A673 (cell line): ENCODE results near the gene ZSWIM3. TPM values are rescaled to one million over a fixed set of nuclear protein-coding genes. Genes with fewer than 3 reads are reported as not detected.

Experiments
- BruUV-seq: library from RNA; stranded (reverse); fragments of 400-500 nt; replicated peaks from 2 replicates; lab custom pipeline; 2021; lab: Mats Ljungman, UMichigan
- CTCF ChIA-PET: fragments of 300-600 bp; sonication (Branson Sonifier 250); formaldehyde crosslinking; loops from one replicate; lab custom pipeline; 2022; ENCODE audit warnings: antibody characterized with exemption; lab: Charles Lee
- POLR2A ChIA-PET: fragments of 300-600 bp; sonication (Branson Sonifier 250); formaldehyde crosslinking; loops from one replicate; lab custom pipeline; 2022; ENCODE audit warnings: antibody characterized with exemption; ENCODE audit not compliant: low non-redundant PET; lab: Charles Lee
- DNase-seq: peaks from one replicate; pipeline ENCODE4 v3.0.0-alpha.2; 2015; ENCODE audit warnings: low spot score
- H3K27ac ChIP-seq: fragments of 200-600 bp; sonication (generic); 2 replicates; pipeline ENCODE4 v1.5.1; 2016; ENCODE audit warnings: mixed run types, low read depth, mild to moderate bottlenecking, mixed read lengths, antibody characterized with exemption, low read length; ENCODE audit not compliant: poor library complexity, severe bottlenecking
- H3K27me3 ChIP-seq: fragments of 200-600 bp; sonication (generic); replicated peaks from 2 replicates; pipeline ENCODE4 v1.6.1; 2017; ENCODE audit warnings: mixed run types, low read depth, mild to moderate bottlenecking, mixed read lengths, antibody characterized with exemption, low read length; ENCODE audit not compliant: insufficient read depth, poor library complexity
- H3K36me3 ChIP-seq: fragments of 200-600 bp; sonication (generic); 2 replicates; pipeline ENCODE4 v1.6.1; 2016; ENCODE audit warnings: mixed run types, mild to moderate bottlenecking, mixed read lengths, antibody characterized with exemption, low read length; ENCODE audit not compliant: insufficient read depth, poor library complexity, severe bottlenecking
- H3K4me1 ChIP-seq: fragments of 200-600 bp; sonication (generic); 2 replicates; pipeline ENCODE4 v1.6.1; 2017; ENCODE audit warnings: mixed run types, mild to moderate bottlenecking, mixed read lengths, antibody characterized with exemption, low read length; ENCODE audit not compliant: insufficient read depth, poor library complexity, severe bottlenecking
- H3K4me3 ChIP-seq: fragments of 200-600 bp; sonication (generic); 2 replicates; pipeline ENCODE4 v1.5.1; 2016; ENCODE audit warnings: low read depth, mixed run types, mild to moderate bottlenecking, mixed read lengths, low read length; ENCODE audit not compliant: poor library complexity, severe bottlenecking
- H3K9me3 ChIP-seq: fragments of 200-600 bp; sonication (generic); 2 replicates; pipeline ENCODE4 v1.6.1; 2016; ENCODE audit warnings: mixed run types, low read depth, mild to moderate bottlenecking, mixed read lengths, antibody characterized with exemption, low read length; ENCODE audit not compliant: poor library complexity, severe bottlenecking
- EZH2 ChIP-seq: fragments of 200-600 bp; sonication (generic); IDR thresholded peaks from 2 replicates; pipeline ENCODE4 v1.6.1; 2017; ENCODE audit warnings: borderline replicate concordance, low read depth, mild to moderate bottlenecking, mixed read lengths, antibody characterized with exemption, low read length; ENCODE audit not compliant: poor library complexity, severe bottlenecking
- intact Hi-C: fragments of 100-400 bp; cut with micrococcal nuclease; formaldehyde crosslinking; loops from one replicate; pipeline ENCODE4 v1.10.0; 2022; ENCODE audit not compliant: unreplicated experiment
- total RNA-seq: library from RNA; stranded (reverse); gene quantifications from 2 replicates; pipeline ENCODE4 v1.2.3, GENCODE V29; 2021
- TF ChIP-seq, protein P1 (sequence below): fragments of 300-800, 200-600 bp; sonication (generic); conservative IDR thresholded peaks from 2 replicates; pipeline ENCODE4 v1.5.1; 2017; ENCODE audit warnings: low read depth, mild to moderate bottlenecking, antibody characterized with exemption, low read length, moderate library complexity, mixed read lengths

ZSWIM3 gene
- total RNA-seq, 1 experiment from 2014 or later, result 2.6 TPM

DNA sequence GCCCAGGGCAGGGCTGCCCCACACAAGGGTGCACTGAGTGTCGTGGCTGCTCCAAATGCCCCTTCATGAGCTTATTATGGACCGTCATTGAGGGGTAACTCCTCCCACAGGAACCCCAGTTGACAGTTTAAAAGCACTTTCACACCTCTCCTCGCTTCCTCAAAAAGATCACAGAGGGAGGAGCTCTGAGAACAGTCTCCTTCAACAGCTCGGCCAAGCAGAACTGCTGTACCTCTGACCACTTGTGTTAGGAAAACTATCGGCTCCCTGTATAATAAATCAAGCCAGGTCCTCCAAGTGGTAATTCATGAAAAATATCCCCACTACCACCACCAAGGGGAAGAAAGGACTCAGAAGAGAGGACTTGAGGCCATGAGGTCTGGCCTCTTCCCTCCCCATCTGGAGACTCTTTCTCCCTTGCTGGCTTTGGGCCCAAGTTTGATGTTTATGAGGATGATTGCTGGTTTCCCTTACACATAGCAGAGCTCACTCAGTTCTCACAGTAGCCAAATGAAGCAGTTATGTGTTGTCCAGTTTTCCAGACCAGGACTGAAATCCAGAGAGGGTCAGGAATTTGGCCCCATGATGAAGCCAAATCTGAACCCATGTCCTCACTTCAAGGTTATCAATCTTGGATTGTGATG, 15.1 kb upstream of the ZSWIM3 start:
- POLR2A ChIA-PET, result no interaction called here
- no peak for DNase-seq
- intact Hi-C loops, result no loop called here
- H3K27me3 ChIP-seq, result no peaks in the 10 kb centered on the region
- CTCF ChIA-PET, result no interaction called here
- no peak overlapping the region for H3K27ac ChIP-seq
- no peaks in the 10 kb centered on the region for H3K4me1 ChIP-seq
- H3K36me3 ChIP-seq, result peaks cover 20% of the 10 kb centered on the region
- no TSS peak for BruUV-seq
- no peaks in the 10 kb centered on the region for H3K9me3 ChIP-seq
- no peak overlapping the region for H3K4me3 ChIP-seq
- TF ChIP-seq, protein P1, sequence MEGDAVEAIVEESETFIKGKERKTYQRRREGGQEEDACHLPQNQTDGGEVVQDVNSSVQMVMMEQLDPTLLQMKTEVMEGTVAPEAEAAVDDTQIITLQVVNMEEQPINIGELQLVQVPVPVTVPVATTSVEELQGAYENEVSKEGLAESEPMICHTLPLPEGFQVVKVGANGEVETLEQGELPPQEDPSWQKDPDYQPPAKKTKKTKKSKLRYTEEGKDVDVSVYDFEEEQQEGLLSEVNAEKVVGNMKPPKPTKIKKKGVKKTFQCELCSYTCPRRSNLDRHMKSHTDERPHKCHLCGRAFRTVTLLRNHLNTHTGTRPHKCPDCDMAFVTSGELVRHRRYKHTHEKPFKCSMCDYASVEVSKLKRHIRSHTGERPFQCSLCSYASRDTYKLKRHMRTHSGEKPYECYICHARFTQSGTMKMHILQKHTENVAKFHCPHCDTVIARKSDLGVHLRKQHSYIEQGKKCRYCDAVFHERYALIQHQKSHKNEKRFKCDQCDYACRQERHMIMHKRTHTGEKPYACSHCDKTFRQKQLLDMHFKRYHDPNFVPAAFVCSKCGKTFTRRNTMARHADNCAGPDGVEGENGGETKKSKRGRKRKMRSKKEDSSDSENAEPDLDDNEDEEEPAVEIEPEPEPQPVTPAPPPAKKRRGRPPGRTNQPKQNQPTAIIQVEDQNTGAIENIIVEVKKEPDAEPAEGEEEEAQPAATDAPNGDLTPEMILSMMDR, result no peak
- TF ChIP-seq EZH2, result no peak

DNA sequence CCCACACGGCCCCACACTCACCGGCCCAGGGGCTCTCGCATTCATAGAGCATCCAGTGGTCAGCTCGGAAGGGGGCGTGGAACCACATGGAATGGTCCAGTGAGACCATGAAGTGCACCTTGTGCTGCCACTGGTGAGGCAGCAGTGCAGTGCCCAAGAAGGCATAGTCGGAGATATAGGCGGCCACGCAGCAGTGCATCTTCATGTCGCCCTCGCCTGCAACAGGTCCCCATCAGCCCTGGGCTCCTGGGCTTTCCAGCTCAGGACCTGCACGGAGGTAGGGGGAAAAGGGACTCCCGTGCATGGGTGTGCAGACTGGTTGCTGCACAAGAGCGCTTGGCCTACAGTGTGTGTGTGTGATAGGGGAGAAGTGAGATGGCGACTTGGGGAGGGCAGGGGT, 13.9 kb upstream of the ZSWIM3 start:
- no peaks in the 10 kb centered on the region for H3K4me1 ChIP-seq
- BruUV-seq, result no TSS peak
- DNase-seq, result no peak
- CTCF ChIA-PET, result no interaction called here
- H3K9me3 ChIP-seq, result no peaks in the 10 kb centered on the region
- no peak overlapping the region for H3K4me3 ChIP-seq
- no peaks in the 10 kb centered on the region for H3K27me3 ChIP-seq
- peaks cover 26% of the 10 kb centered on the region for H3K36me3 ChIP-seq
- intact Hi-C loops, result no loop called here
- POLR2A ChIA-PET, result no interaction called here
- no peak overlapping the region for H3K27ac ChIP-seq
- TF ChIP-seq, protein P1, result no peak
- TF ChIP-seq EZH2, result no peak

DNA sequence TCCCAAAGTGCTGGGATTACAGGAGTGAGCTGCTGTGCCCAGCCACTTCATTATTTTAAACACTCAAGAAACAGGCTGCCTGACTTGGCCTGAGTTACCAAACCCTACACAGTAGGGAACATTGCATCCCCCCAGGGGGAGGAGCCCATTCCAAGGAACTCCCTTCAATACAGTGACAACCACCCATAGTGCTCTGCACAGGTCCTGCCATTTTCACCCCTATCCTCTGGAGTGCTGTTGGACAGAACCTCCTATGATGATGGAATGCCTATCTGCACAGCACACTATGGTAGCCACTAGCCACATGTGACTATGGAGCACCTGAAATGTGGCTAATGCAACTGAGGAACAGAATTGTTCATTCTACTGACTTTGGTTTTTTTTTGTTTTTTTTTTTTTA, 12.0 kb upstream of the ZSWIM3 start:
- TF ChIP-seq, protein P1, result no peak
- TF ChIP-seq EZH2, result no peak
- Histone ChIP-seq H3K4me1 (no peaks in the 10 kb centered on the region), H3K4me3 (no peak overlapping the region), H3K9me3 (no peaks in the 10 kb centered on the region), H3K27ac (no peak overlapping the region), H3K36me3 (peaks cover 26% of the 10 kb centered on the region), H3K27me3 (no peaks in the 10 kb centered on the region)
- POLR2A ChIA-PET, result no interaction called here
- CTCF ChIA-PET, result no interaction called here
- no peak for DNase-seq
- intact Hi-C loops, result no loop called here
- no TSS peak for BruUV-seq
